Urinary bladder (tissue), 4 donors: ENCODE measurements around the gene SETD6. TPM values are rescaled to one million over a fixed set of nuclear protein-coding genes. Genes with fewer than 3 reads are reported as not detected.

Source experiments
- DNase-seq: peaks from one replicate; pipeline ENCODE4 v3.0.0-alpha.2; 2015; ENCODE audit errors: extremely low spot score
- H3K27ac ChIP-seq: one replicate; pipeline ENCODE4 v1.5.1; 2013; ENCODE audit warnings: low read depth, mild to moderate bottlenecking, moderate library complexity
- H3K36me3 ChIP-seq: one replicate; pipeline ENCODE4 v1.6.1; 2013; ENCODE audit warnings: mild to moderate bottlenecking, moderate library complexity; ENCODE audit not compliant: insufficient read depth
- H3K4me1 ChIP-seq: one replicate; pipeline ENCODE4 v1.6.1; 2013; ENCODE audit warnings: mild to moderate bottlenecking, moderate library complexity; ENCODE audit not compliant: insufficient read depth
- H3K4me3 ChIP-seq: one replicate; pipeline ENCODE4 v1.5.1; 2013; ENCODE audit warnings: low read depth, low read length
- WGBS: extraction: QIAGEN DNeasy Blood & Tissue Kit; methylation state at CpG from one replicate; pipeline ENCODE4 v1.1.7; 2013; 5-methylcytosine and 5-hydroxymethylcytosine counted together
- polyA plus RNA-seq: library from polyadenylated mRNA; stranded (reverse); fragments of 200-250 nt; gene quantifications from one replicate; pipeline ENCODE4 v1.2.3, GENCODE V29; 2013
- total RNA-seq: library from RNA; depleted of rRNA; stranded (reverse); fragments of >200 nt; gene quantifications from one replicate; pipeline ENCODE4 v1.2.3, GENCODE V29; 2014
- donor health status: healthy with polysubstance abuse.
- donor health status: healthy.

SETD6 gene
- total and polyA plus RNA-seq, 2 donors: 15.3 to 15.5 TPM

GRCh38 chr16:58498341-58499091 lies 16.8 kb upstream of the SETD6 start:
- no peak for DNase-seq
- H3K4me3 ChIP-seq: no peak overlapping the region
- WGBS: 80% methylated on average over 9 of the region's 9 CpGs
- no peaks in the 10 kb centered on the region for H3K4me1 ChIP-seq
- no peak overlapping the region for H3K27ac ChIP-seq
- no peaks in the 10 kb centered on the region for H3K36me3 ChIP-seq

- H3K4me1 ChIP-seq: no peaks in the 10 kb centered on the region
- 86% methylated on average over 10 of the region's 10 CpGs for WGBS
- H3K36me3 ChIP-seq: no peaks in the 10 kb centered on the region
- H3K27ac ChIP-seq: no peak overlapping the region
- H3K4me3 ChIP-seq: no peak overlapping the region
- DNase-seq: no peak
These were observed 16.2 kb upstream of the SETD6 start for GRCh38 chr16:58499092-58499511.

GRCh38 chr16:58499615-58500351 lies 15.5 kb upstream of the SETD6 start, which contains the start of gene NDRG4:
NDRG4 (plus strand) TSS chr16:58500143; CDS start chr16:58500249, 106 bp downstream.
- H3K27ac ChIP-seq: no peak within 1 kb of the TSS
- H3K4me3 ChIP-seq: no peak within 1 kb of the TSS
- no peaks in the 10 kb centered on the region for H3K4me1 ChIP-seq
- 31% methylated on average over 24 of the region's 24 CpGs for WGBS
- DNase-seq: peak; percentile 74
- no peaks in the 10 kb centered on the region for H3K36me3 ChIP-seq

- no peak for DNase-seq
- H3K36me3 ChIP-seq: no peaks in the 10 kb centered on the region
- WGBS: 13% methylated on average over 36 of the region's 36 CpGs
- H3K4me3 ChIP-seq: no peak overlapping the region
- H3K27ac ChIP-seq: no peak overlapping the region
- H3K4me1 ChIP-seq: no peaks in the 10 kb centered on the region
These were observed 14.7 kb upstream of the SETD6 start for GRCh38 chr16:58500430-58501241.

- no peaks in the 10 kb centered on the region for H3K4me1 ChIP-seq
- DNase-seq: no peak
- H3K4me3 ChIP-seq: no peak overlapping the region
- WGBS: 16% methylated on average over 42 of the region's 42 CpGs
- no peaks in the 10 kb centered on the region for H3K36me3 ChIP-seq
- H3K27ac ChIP-seq: no peak overlapping the region
These were observed 13.8 kb upstream of the SETD6 start for GRCh38 chr16:58501242-58502131.

GRCh38 chr16:58502217-58502921 lies 12.9 kb upstream of the SETD6 start:
- no peak overlapping the region for H3K4me3 ChIP-seq
- H3K27ac ChIP-seq: no peak overlapping the region
- H3K4me1 ChIP-seq: no peaks in the 10 kb centered on the region
- 81% methylated on average over 8 of the region's 8 CpGs for WGBS
- H3K36me3 ChIP-seq: no peaks in the 10 kb centered on the region
- DNase-seq: no peak

GRCh38 chr16:58503166-58503862 lies 12.0 kb upstream of the SETD6 start:
- H3K4me3 ChIP-seq: no peak overlapping the region
- whole genome bisulfite sequencing: 90% methylated on average over 14 of the region's 14 CpGs
- H3K4me1 ChIP-seq: no peaks in the 10 kb centered on the region
- no peak overlapping the region for H3K27ac ChIP-seq
- H3K36me3 ChIP-seq: no peaks in the 10 kb centered on the region
- DNase-seq: no peak

- Histone ChIP-seq H3K4me3 (no peak overlapping the region), H3K27ac (no peak overlapping the region), H3K4me1 (no peaks in the 10 kb centered on the region), H3K36me3 (no peaks in the 10 kb centered on the region)
- no peak for DNase-seq
- WGBS: 92% methylated on average over 21 of the region's 21 CpGs
These were observed 11.2 kb upstream of the SETD6 start for GRCh38 chr16:58503863-58504688.

GRCh38 chr16:58506241-58507194 lies 8.8 kb upstream of the SETD6 start:
- Histone ChIP-seq H3K4me3 (no peak overlapping the region), H3K27ac (no peak overlapping the region), H3K4me1 (no peaks in the 10 kb centered on the region), H3K36me3 (no peaks in the 10 kb centered on the region)
- WGBS: 82% methylated on average over 20 of the region's 20 CpGs
- no peak for DNase-seq

- no peaks in the 10 kb centered on the region for H3K36me3 ChIP-seq
- WGBS: 70% methylated on average over 15 of the region's 15 CpGs
- H3K27ac ChIP-seq: no peak overlapping the region
- H3K4me3 ChIP-seq: no peak overlapping the region
- DNase-seq: no peak
- no peaks in the 10 kb centered on the region for H3K4me1 ChIP-seq
These were observed 7.9 kb upstream of the SETD6 start for GRCh38 chr16:58507195-58507962.
